HG03565 (cell line): Measurements from ENCODE around the gene VSIG2.

Source experiments
- ATAC-seq: cut with Tn5 transposase; IDR thresholded peaks from one replicate; pipeline ENCODE4 v1.9.1; 2021; ENCODE audit warnings: mild to moderate bottlenecking, moderate library complexity; ENCODE audit not compliant: unreplicated experiment

Gene VSIG2

DNA sequence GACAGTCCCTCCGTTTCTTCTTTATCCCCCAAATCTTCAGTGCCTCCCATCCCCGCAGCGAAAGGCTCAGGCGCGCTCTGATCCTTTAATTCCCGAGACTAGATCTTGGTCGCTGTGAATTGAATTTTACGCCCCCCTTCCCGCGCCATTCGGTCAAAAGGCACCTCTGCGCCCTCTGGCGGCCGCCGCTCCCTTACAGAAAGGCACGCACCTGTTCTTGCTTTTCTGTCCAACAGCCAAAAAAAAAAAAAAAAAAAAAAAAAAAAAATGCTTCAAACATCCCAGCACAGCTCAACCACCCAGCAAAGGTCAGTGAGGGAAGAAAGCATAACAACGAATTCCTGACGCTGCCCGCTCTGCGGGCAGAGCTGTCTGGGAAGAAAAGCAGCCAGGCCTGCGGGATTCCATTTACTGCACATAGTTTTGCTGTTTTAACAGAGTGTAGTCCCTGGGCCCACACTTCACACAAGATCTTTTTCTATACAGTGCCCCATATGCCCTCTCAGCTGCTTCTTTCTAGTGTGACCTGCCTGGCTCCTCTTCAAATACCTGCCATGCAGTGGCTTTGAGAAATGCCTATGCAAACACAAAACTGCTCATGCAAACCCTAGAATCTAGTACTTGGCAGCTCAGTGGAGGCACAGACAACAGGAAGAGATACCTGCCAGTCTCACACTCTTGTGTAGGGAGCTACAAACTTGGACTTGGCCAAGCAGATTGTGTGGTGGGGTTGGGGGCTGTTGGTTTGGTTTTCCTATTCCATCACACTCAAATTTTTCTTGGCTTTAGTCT, 11.3 kb upstream of the VSIG2 start:
- no peak for ATAC-seq

DNA sequence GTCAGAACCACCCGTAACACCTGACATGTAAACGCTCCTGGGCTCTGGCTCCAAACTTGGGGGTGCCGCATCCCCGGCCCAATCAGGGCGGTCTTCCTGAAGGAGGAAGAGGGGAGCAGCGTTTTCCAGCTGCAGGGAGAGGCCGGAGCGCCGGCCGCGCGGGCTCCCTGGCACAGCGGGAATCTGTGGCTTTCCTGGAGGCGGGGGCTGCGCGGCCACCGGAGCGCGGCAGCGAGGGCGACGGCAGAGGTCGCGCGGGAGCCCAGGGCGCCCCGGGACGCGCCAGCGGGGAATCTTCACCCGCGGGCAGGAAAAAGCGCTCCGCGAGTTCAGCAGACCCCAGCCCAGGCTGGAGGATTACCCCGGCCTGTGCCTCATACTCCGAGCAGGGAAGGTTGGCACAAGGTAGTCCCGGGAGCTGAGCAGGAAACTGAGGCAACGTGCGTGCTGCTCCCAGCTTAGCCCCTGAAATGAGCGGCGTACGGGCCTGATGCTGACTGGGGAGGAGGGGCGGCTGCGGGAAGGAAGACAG, 10.6 kb upstream of the VSIG2 start:
- no peak for ATAC-seq

DNA sequence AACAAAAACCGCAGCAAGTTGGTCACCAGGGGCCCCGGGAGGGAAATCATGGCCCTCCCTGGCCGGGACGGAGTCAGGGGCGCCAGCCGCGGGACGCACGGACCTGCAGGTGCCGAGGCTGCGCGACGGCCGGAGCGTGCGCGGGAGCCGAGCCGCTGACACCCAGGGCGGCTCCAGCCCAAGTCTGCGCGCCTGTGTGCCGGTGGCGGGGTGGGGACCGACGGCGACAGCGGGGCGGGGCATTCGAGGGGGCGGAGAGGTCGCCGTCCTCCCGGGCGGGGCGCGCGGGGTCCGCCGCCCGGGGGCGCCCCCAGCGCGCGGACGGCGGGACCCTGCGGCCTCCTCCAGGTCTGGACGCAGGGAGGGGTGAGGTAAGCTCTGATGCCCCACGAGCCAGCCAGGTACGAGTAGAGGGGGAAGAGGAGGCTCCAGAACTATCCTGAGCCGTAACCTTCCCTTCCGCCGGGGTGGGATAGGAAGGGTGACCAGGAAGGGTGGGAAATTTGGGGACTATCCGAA, 10.1 kb upstream of the VSIG2 start, which contains the start of gene ESAM:
ESAM (minus strand) TSS at position 186 of the 519 bp plus-strand sequence; CDS start at position 50, 136 bp downstream.
- no peak for ATAC-seq

GRCh38 chr11:124761301-124762104, 9.4 kb upstream of the VSIG2 start:
- no peak for ATAC-seq

DNA sequence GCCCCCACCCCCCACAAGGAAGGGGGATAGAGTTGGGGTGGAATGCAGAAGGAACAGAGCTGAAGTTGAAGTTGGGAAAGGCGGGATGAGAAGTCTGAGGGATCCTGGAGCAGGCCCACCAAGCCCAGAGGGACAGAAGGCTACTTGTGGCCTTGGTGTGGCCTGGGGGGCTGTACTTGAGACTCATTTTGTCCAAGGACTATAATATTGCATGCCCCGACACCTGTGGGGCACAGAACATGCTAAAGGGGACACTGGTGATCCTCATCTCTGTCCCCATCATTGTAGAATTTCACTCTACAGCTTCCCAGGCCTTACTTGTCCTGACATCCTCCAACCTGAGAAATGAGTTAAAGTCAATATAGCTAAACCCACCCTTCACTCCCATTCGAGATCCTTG, 8.8 kb upstream of the VSIG2 start:
- ATAC-seq = no peak

- ATAC-seq = no peak
These were observed 8.2 kb upstream of the VSIG2 start for GRCh38 chr11:124760205-124760652.

DNA sequence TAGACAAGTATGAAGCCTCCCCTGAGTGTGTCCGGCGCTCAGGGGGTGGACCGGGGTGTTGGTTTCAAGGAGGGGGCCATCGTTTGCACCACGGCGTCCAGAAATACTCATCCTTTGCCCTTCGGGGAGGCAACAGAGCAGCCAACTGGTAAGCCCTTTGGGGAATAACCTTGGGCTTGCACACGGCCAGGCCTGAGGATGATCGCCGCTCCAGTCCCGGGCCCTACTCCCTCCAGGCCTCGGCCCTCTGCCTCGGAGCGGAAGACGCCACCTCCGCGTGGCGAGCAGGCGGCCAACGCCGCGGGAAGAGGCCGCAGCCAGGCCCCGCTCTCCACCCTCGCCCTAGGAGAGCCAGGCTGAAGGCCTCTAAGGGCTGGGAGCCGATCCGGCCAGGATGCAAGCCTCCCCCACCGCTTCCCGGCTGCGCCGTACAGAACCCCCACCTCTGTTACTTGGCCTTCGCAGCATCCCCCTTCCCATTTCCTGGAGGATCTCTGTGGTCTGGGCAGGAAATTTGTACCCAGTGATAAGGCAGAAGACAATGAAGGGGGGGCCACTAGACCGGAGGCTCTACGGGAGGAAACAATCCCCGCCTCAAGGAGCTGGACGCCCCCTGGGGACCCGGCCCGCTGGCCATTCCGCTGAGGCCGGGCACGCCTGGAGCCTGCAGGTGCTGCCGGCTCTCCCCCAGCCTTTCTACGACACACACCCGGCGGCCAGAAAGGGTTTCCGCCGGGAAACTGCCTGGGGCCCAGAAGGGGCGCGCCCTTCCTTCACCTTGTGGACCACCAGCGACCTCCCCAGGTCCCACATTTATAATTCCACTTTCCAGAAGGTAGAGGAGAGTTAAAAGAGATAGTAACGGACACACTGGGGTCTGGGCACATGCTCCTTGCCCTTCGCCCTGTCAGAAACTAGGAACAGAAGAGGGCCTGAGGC, 7.5 kb upstream of the VSIG2 start:
- no peak for ATAC-seq

DNA sequence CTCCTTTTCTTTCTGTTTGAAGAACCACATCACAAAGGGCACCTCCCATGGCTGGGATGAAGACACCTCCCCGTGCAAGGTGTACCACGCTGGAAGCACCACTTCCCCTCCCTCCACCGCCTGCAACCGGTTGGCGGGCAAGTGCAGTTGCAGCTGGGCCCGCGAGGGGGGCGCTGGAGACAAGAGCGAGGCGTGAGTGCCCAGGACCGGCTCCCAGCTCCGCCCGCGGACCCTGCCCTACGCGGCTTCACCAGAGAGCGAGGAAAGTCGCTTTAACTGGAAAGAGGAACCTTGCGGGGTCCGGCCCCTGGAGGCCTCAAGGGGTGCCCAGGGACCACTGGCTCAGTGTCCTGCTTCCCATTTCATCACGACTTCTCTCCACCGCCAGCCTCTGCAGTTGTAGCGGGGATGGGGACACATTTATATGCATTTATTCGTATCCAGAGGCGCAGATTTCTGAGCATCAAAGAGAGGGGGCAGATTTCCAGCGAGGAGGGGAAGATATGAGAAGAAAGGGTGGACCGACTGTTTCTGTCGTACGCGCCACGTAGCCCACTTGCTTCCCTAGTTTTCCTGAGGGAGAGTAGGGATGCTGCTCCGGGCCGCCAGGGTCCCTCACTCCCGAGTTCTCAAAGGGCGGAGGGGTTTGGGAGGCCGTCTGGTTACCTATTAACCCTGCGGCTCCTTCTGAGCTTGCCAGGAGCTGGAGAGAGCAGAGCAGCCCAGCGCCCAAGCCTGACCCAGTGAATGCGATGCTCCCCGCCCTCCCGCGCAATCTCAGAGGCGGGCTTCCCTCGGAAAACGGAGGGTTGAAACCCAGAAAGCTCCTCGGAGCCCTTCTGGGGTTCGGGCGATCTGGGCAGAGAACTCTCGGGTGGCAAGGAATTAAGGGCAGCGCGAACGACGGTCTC, 6.6 kb upstream of the VSIG2 start:
- peak; percentile 52 for ATAC-seq

DNA sequence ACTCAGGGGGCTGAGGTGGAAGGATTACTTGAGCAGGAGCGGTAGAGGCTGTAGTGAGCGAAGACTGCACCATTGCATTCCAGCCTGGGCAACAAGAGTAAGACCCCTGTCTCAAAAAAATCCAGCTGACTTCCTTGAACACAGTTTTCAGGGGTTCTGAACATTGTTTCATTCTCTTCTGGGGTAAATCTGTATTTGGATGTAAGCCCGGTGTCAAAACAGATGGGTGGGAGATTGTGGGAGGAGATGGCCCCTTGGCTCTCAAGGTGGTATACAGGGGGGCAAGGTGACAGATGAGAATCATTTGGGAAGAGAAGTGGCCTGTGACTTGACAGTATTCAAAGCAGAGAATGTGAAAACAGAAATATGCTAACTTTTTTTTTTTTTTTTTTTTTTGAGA, 5.3 kb upstream of the VSIG2 start:
- ATAC-seq = no peak

GRCh38 chr11:124756753-124757227, 4.7 kb upstream of the VSIG2 start:
- no peak for ATAC-seq

DNA sequence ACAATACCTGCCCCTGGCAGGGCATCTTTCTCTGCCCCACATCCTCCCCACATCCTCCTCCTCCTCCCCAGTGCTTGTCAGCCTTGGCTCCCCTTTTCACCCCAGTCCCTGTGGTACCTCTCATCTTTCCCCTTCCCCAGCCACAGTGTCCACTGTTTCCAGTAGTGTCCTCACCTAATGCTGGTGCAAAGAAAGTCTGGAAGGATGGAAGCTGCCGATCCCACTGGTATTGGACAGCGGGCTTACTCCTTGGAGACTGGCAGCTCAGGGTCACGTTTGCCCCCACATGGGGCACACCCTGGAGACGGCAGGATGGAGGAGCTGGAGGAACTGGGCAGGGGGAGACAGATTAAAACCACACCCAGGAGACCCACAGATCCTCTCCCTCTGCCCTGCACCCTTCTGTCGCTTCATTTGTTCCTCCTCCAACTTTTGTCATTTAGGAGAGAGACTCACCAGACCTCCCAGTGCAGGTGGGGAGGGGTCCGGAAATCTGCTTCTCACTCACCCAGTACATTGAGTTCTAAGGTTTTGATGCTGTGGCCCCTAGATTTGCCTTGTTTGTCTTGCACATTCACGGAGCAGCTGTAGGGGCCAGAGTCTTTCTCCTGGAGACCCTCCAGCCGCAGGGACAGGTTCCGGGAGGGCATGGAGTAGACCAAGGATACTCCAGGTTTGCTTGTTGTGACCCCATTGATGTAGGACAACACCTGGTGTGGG, 4.1 kb upstream of the VSIG2 start:
- no peak for ATAC-seq

- ATAC-seq = no peak
These were observed 2.7 kb upstream of the VSIG2 start for GRCh38 chr11:124754710-124755109.

DNA sequence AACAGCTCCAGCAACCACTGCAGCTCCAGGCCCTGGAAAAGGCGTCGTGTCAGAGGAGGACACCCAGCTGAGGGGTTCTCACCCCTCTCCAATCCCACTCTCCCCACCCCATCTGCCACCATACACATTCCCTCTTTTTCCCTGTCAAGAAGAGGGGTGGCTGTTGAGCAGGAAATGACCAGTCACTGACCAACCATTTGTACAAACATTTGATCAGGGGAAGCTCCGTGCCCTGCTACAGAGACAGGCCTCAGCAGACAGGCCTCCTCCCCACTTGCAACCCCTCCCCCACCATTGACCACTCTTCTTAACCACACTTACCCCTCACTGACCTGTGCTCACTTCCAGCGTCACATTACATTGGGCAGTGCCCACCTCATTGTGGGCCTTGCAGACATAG, 2.3 kb upstream of the VSIG2 start:
- ATAC-seq = no peak

DNA sequence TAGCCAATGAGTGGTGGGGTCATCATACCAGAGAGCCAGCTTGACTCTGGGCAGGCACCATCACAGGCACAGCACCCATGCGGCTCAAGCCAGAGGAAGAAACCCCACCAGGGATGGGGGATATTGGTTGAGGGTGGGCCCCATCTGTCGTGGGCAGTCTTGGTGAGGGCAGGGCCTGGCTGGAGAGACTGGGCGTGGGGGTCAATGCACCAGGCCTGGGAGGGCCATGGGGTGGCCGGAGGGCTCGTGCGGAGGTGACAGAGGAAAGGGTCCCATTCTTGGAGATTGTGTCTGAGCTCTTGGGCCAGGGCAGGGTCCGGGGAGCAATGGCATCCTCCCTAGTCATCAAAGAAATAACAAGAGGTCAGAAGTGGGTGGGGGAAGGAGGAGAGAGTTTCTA, 1.6 kb upstream of the VSIG2 start:
- ATAC-seq = no peak

DNA sequence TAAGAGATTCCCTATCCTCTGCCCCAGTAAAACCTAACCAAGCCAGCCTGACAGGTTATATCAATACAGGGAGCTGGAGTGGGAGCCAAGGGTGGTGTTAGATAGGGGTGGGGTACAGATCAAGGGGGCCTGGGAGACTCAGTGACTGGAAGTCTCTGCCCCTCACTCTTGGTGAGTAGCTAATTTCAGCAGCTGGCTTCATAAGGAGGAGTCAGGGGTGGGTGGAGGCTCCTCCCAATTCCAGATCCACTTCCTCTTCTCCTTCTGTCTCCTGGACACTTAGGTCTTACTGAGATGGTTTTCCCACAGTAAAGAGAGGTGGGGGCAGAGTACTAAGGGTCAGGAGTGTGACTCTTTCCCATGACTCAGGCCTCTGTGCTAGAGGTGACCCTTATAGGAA, 1.1 kb upstream of the VSIG2 start:
- no peak for ATAC-seq

DNA sequence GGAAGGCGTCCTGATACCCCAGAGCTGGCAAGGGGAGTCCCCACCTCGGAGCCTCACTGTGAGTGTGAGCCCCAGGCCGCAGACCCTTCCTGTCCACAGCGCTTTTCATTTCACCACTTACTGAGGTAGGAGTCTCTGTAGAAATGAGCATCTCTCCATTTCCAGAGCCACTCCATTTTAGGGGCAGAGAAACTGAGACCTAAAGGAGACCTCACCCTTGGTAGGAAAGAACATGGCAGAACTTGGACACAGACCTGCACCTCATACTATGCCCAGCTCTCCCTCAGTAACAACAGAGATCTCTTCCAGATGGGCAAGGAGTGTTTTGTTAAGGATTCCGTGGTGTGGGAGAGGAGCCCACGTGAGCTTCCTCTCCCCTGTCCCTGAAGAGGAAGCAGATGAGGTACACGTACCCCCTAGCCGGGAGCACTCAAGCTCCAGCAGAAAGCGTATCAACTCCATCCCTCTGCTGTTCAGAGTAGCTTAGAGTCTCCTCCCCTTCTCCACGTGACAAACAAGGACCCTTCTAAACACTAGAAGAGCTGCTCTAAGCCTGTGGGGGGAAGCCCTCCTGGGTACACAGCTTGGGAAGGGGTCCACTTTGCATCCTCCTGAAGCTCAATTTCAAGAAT, 532 bp upstream of the VSIG2 start:
- ATAC-seq = no peak

GRCh38 chr11:124751391-124751740, 689 bp downstream of the VSIG2 start:
- no peak for ATAC-seq

GRCh38 chr11:124749912-124750311, 2.1 kb downstream of the VSIG2 start:
- ATAC-seq = no peak
